Stimulated activated naive CD4-positive, alpha-beta T cell (primary cell): ENCODE measurements around the gene KIF19.
"Not testable (repeated sequence)": the region's sequence is repeated elsewhere in the genome, so short reads cannot be mapped to it uniquely, and the experiment has no call there.

Experiments
- DNase-seq, 6 experiments: peaks; one replicate each; lab custom pipeline; 2025; lab: John Stamatoyannopoulos, UW

KIF19 gene

GRCh38 chr17:74325743-74326379 is at the start of gene KIF19:
Gene KIF19, plus strand, starts transcription at chr17:74326226. Its CDS starts 124 bp downstream, at chr17:74326350.
- peak in 3 of 6 experiments; percentile 2 to 9 (median 6) for DNase-seq

- DNase-seq = no peak
Observed at GRCh38 chr17:74276541-74277009, 49.5 kb upstream of the KIF19 start.

GRCh38 chr17:74277935-74278334 is 48.1 kb upstream of the KIF19 start:
- DNase-seq = no peak

GRCh38 chr17:74279617-74280016 is 46.4 kb upstream of the KIF19 start:
- DNase-seq = not testable (repeated sequence)

GRCh38 chr17:74280093-74280513 is 45.9 kb upstream of the KIF19 start:
- DNase-seq = peak in 3 of 6 experiments; percentile 19 to 38 (median 35)

GRCh38 chr17:74281799-74282198 is 44.2 kb upstream of the KIF19 start:
- DNase-seq = no peak

- not testable (repeated sequence) for DNase-seq
Observed at GRCh38 chr17:74282274-74282586, 43.8 kb upstream of the KIF19 start.

- peak in 3 of 6 experiments; percentile 46 to 62 (median 48) for DNase-seq
Observed at GRCh38 chr17:74282587-74283370, 43.2 kb upstream of the KIF19 start.

- DNase-seq = no peak
Observed at GRCh38 chr17:74283371-74283673, 42.7 kb upstream of the KIF19 start.

- DNase-seq = no peak
Observed at GRCh38 chr17:74287031-74287602, 38.9 kb upstream of the KIF19 start.

- no peak for DNase-seq
Observed at GRCh38 chr17:74288785-74289184, 37.2 kb upstream of the KIF19 start.

GRCh38 chr17:74289688-74290087 is 36.3 kb upstream of the KIF19 start:
- DNase-seq = no peak

GRCh38 chr17:74290340-74290739 is 35.7 kb upstream of the KIF19 start:
- DNase-seq = no peak

GRCh38 chr17:74292495-74292894 is 33.5 kb upstream of the KIF19 start:
- DNase-seq = no peak

GRCh38 chr17:74295625-74296547 is 30.1 kb upstream of the KIF19 start:
- DNase-seq = no peak

- DNase-seq = peak in 1 of 6 experiments; percentile 4
Observed at GRCh38 chr17:74296548-74296936, 29.5 kb upstream of the KIF19 start.

GRCh38 chr17:74297941-74298340 is 28.1 kb upstream of the KIF19 start:
- no peak for DNase-seq

- no peak for DNase-seq
Observed at GRCh38 chr17:74298778-74299177, 27.2 kb upstream of the KIF19 start.

GRCh38 chr17:74299226-74300009 is 26.6 kb upstream of the KIF19 start:
- no peak for DNase-seq

- DNase-seq = no peak
Observed at GRCh38 chr17:74303305-74303704, 22.7 kb upstream of the KIF19 start.

GRCh38 chr17:74304184-74304583 is 21.8 kb upstream of the KIF19 start:
- DNase-seq = no peak
